ENCODE measurements around the gene RFNG. TPM values are rescaled to one million over a fixed set of nuclear protein-coding genes. Genes with fewer than 3 reads are reported as not detected.

The RFNG gene
- total RNA-seq, 1 experiment from 2014 or later, result 43.4 TPM

DNA sequence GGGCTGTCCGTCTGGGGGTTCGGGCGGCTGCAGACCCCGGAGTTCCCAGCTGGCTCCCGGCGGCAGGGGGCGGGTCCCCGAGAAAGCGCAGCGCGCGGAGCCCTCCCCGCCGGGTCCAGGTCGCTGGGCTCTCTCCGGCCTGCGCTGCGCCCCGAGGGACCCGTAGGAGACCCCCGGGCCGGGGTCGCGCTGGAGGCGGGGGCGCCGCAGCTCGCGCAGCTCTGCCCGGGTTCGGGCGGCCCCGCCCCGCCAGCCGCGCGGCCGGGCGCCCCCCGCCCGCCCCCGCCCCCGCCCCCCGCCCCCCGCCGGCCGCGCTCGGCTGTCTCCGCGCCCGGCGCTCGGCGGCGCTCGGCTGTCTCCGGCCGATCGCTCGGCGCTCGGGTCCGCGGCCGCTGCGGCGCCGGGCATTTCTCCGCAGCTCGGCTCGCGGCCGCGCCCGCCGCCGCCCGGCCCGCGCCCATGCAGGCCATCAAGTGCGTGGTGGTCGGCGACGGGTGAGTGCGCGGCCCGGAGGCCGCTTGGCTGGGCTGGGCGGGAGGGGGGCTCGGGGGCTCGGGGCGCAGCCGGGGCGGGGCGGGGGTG is 20.2 kb downstream of the RFNG start, which contains the start of gene RAC3:
Gene RAC3, plus strand, starts transcription at position 376 of the 582 bp plus-strand sequence. Its CDS starts 84 bp downstream, at position 460.
- peaks cover 2% of the 10 kb centered on the region; the same call in 1 of the 2 replicates for H3K36me3 ChIP-seq (ENCODE audit: control insufficient read depth, insufficient read depth, low read length)
- in situ Hi-C loops (cut with HindIII; ENCODE audit: low pct_unique_long_range_greater_than_20kb, low sequenced_read_pairs), result no loop called here
- no peaks in the 10 kb centered on the region for H3K27me3 ChIP-seq (ENCODE audit: control insufficient read depth, insufficient read depth, low read length)
- peak within 1 kb of the TSS; percentile 63 to 64 for H3K4me3 ChIP-seq (ENCODE audit: low read depth in 2 of 2, low read length in 2 of 2)
- DNase-seq (ENCODE audit: low read depth, low spot score), result no peak
- no peak for TF ChIP-seq TCF7L2 (IDR thresholded peaks at IDR 0.05; ENCODE audit: low read depth, low read length)
- no peak; the same call in 1 of the 2 replicates for TF ChIP-seq POLR2AphosphoS5 (IDR thresholded peaks at IDR 0.05; ENCODE audit: low read depth, low read length)
- TF ChIP-seq, protein P1, sequence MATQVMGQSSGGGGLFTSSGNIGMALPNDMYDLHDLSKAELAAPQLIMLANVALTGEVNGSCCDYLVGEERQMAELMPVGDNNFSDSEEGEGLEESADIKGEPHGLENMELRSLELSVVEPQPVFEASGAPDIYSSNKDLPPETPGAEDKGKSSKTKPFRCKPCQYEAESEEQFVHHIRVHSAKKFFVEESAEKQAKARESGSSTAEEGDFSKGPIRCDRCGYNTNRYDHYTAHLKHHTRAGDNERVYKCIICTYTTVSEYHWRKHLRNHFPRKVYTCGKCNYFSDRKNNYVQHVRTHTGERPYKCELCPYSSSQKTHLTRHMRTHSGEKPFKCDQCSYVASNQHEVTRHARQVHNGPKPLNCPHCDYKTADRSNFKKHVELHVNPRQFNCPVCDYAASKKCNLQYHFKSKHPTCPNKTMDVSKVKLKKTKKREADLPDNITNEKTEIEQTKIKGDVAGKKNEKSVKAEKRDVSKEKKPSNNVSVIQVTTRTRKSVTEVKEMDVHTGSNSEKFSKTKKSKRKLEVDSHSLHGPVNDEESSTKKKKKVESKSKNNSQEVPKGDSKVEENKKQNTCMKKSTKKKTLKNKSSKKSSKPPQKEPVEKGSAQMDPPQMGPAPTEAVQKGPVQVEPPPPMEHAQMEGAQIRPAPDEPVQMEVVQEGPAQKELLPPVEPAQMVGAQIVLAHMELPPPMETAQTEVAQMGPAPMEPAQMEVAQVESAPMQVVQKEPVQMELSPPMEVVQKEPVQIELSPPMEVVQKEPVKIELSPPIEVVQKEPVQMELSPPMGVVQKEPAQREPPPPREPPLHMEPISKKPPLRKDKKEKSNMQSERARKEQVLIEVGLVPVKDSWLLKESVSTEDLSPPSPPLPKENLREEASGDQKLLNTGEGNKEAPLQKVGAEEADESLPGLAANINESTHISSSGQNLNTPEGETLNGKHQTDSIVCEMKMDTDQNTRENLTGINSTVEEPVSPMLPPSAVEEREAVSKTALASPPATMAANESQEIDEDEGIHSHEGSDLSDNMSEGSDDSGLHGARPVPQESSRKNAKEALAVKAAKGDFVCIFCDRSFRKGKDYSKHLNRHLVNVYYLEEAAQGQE (IDR thresholded peaks at IDR 0.05; ENCODE audit: insufficient read depth in 1 of 2, low read depth in 2 of 2, low read length in 1 of 2), result no peak
- TF ChIP-seq SIN3A (IDR thresholded peaks at IDR 0.05; ENCODE audit: borderline replicate concordance, insufficient read depth, low read depth, low read length), result peak; percentile 91; the same call in 1 of the 2 replicates
- TF ChIP-seq, protein P2, sequence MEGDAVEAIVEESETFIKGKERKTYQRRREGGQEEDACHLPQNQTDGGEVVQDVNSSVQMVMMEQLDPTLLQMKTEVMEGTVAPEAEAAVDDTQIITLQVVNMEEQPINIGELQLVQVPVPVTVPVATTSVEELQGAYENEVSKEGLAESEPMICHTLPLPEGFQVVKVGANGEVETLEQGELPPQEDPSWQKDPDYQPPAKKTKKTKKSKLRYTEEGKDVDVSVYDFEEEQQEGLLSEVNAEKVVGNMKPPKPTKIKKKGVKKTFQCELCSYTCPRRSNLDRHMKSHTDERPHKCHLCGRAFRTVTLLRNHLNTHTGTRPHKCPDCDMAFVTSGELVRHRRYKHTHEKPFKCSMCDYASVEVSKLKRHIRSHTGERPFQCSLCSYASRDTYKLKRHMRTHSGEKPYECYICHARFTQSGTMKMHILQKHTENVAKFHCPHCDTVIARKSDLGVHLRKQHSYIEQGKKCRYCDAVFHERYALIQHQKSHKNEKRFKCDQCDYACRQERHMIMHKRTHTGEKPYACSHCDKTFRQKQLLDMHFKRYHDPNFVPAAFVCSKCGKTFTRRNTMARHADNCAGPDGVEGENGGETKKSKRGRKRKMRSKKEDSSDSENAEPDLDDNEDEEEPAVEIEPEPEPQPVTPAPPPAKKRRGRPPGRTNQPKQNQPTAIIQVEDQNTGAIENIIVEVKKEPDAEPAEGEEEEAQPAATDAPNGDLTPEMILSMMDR (IDR thresholded peaks at IDR 0.05), result no peak
- BruUV-seq (replicated peaks), result no TSS peak
- H3K9me3 ChIP-seq (ENCODE audit: control insufficient read depth, insufficient read depth, low read depth, low read length), result no peaks in the 10 kb centered on the region
- POLR2A ChIA-PET, result no interaction called here
- ATAC-seq, result peak; percentile 74
- peaks cover 18% of the 10 kb centered on the region for H3K4me1 ChIP-seq (ENCODE audit: control insufficient read depth, insufficient read depth, low read length)
- CTCF ChIA-PET, result no interaction called here
- peak within 1 kb of the TSS; percentile 79 for H3K27ac ChIP-seq (ENCODE audit: low read length)
- intact Hi-C loops (cut with micrococcal nuclease; ENCODE audit: unreplicated experiment), result no loop called here

DNA sequence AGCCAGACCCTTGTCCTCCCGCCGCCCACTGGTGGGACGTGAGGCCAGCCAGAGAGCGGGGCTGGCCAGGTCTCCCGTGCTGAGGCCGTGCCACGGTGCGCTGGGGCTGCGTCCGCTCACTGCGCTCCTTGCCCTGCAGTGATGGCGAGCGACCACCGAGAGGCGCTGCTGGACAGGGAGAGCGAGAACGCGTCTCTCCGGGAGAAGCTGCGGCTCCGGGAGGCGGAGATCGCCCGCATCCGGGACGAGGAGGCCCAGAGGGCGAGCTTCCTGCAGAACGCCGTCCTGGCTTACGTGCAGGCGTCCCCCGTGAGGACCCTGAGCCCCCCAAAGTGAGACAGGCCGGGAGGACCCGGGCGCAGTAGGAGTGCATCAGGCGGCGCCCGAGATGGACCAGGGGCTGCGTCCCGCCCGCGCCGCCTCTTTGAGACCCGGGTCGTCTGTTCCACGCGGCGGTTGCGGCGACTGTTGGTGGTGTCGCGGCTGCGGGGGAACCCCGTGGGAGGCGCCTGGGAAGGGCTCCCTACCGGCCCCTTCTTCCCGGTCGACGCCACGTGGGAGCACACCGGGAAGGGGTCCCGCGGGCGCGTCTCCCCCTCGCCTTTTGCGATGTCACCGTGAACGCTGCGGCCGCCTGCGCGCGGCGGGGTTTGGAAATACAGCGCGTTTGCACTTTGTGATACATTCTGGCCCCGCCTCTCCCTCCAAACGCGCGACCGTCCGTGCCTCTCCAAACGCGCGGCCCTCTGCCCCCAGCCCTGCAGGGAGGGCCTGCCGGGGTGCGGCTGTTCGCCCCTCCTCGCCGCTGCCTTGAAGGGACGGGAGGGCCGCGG is 20.9 kb downstream of the RFNG start:
- H3K27ac ChIP-seq (ENCODE audit: low read length), result peak overlapping the region; percentile 79
- intact Hi-C loops (cut with micrococcal nuclease; ENCODE audit: unreplicated experiment), result no loop called here
- H3K27me3 ChIP-seq (ENCODE audit: control insufficient read depth, insufficient read depth, low read length), result no peaks in the 10 kb centered on the region
- peak overlapping the region; percentile 63 for H3K4me3 ChIP-seq (ENCODE audit: low read depth in 2 of 2, low read length in 2 of 2)
- no peaks in the 10 kb centered on the region for H3K9me3 ChIP-seq (ENCODE audit: control insufficient read depth, insufficient read depth, low read depth, low read length)
- DNase-seq (ENCODE audit: low read depth, low spot score) (no peak), ATAC-seq (peak; percentile 77)
- in situ Hi-C loops (cut with HindIII; ENCODE audit: low pct_unique_long_range_greater_than_20kb, low sequenced_read_pairs), result no loop called here
- TSS peak; percentile 84 for BruUV-seq (replicated peaks)
- peaks cover 13% of the 10 kb centered on the region for H3K4me1 ChIP-seq (ENCODE audit: control insufficient read depth, insufficient read depth, low read length)
- ChIA-PET POLR2A (interaction anchor here (0.6 to 1.2 kb wide), 2 partner anchors 11 to 76 kb away, joined by 3 to 5 read pairs; no protein-coding TSS in a partner anchor), CTCF (interaction anchor here (0.7 to 1.7 kb wide), 8 partner anchors 9 to 124 kb away, joined by 3 to 5 read pairs (median 4); no protein-coding TSS in a partner anchor)
- peaks cover 2% of the 10 kb centered on the region; the same call in 1 of the 2 replicates for H3K36me3 ChIP-seq (ENCODE audit: control insufficient read depth, insufficient read depth, low read length)
- TF ChIP-seq POLR2AphosphoS5 (IDR thresholded peaks at IDR 0.05; ENCODE audit: low read depth, low read length) (peak; percentile 81), TCF7L2 (IDR thresholded peaks at IDR 0.05; ENCODE audit: low read depth, low read length) (no peak), SIN3A (IDR thresholded peaks at IDR 0.05; ENCODE audit: borderline replicate concordance, insufficient read depth, low read depth, low read length) (no peak; the same call in 1 of the 2 replicates)
- TF ChIP-seq, protein P1 (IDR thresholded peaks at IDR 0.05; ENCODE audit: insufficient read depth in 1 of 2, low read depth in 2 of 2, low read length in 1 of 2), result no peak
- TF ChIP-seq, protein P2 (IDR thresholded peaks at IDR 0.05), result peak; percentile 94

Data from Panc1 (cell line).